BLaER1 treated with 17β-estradiol and CSF1 and Interleukin-3, amounts not matched to agents 10 nM and 100 nM (cell line): ENCODE measurements around the gene SLC2A6.

Experiments
- H3K27ac ChIP-seq, 11 experiments: shearing (Covaris generic); formaldehyde crosslinking; 2 replicates each; pipeline ENCODE4 v1.8.1; 2022
- H3K27me3 ChIP-seq, 11 experiments: shearing (Covaris generic); formaldehyde crosslinking; 2 replicates each; pipeline ENCODE4 v1.8.1; 2022
- H3K36me3 ChIP-seq, 11 experiments: shearing (Covaris generic); formaldehyde crosslinking; 2 replicates each; pipeline ENCODE4 v1.8.1; 2022
- H3K4me1 ChIP-seq, 10 experiments: shearing (Covaris generic); formaldehyde crosslinking; 2 replicates each; pipeline ENCODE4 v1.8.1; 2022
- H3K4me2 ChIP-seq, 11 experiments: shearing (Covaris generic); formaldehyde crosslinking; 2 replicates each; pipeline ENCODE4 v1.8.1; 2022
- H3K4me3 ChIP-seq, 10 experiments: shearing (Covaris generic); formaldehyde crosslinking; 2 replicates each; pipeline ENCODE4 v1.8.1; 2022
- H3K9ac ChIP-seq, 11 experiments: shearing (Covaris generic); formaldehyde crosslinking; 2 replicates each; pipeline ENCODE4 v1.8.1; 2022
- H3K9me3 ChIP-seq, 11 experiments: shearing (Covaris generic); formaldehyde crosslinking; replicated peaks in 1 of 11; 2 replicates each; pipeline ENCODE4 v1.8.1; 2022
- H4K20me1 ChIP-seq, 11 experiments: shearing (Covaris generic); formaldehyde crosslinking; 2 replicates each; pipeline ENCODE4 v1.8.1; 2022
- Cebpa-rat ChIP-seq, 11 experiments: shearing (Covaris generic); IDR thresholded peaks; 2 replicates each; pipeline ENCODE4 v1.8.1; 2022

SLC2A6 gene

DNA sequence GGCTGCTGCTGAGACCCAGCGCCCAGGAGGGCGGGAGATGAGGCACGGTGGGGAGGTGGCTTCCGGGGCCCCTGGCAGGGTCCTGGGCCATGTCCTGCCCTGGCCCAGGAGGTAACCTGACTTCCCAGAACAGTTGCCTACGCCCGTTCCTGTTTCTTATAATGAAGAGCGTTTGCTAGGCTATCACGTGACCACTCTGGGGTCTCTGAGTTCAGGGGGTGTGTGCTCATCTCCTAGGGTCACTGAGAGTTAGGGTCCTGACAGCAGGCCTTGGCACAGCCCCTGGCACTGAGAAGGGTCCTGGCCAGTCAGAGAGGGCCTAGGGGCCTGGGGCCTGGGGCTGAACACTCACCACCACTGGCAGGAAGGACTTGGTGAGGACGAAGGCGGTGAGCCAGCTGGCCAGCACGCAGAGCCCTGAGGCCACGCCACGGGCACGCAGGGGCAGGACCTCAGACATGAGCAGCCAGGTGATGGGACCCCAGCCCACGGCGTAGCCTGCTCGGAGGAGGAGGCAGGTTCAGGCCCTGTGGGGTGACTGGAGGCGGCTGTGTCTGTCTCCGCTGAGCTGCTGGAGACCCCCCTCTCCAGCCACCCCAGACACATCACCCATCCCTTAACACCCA lies 6.0 kb downstream of the SLC2A6 start:
- no peaks in the 10 kb centered on the region for H3K27me3 ChIP-seq
- no peak overlapping the region for H3K4me3 ChIP-seq
- peaks cover 0 to 85% (median 57%) of the 10 kb centered on the region in 11 experiments; a peak in 20 of 22 replicates for H3K36me3 ChIP-seq
- peaks cover 0 to 100% (median 41%) of the 10 kb centered on the region in 11 experiments; a peak in 18 of 22 replicates for H4K20me1 ChIP-seq
- no peak for TF ChIP-seq Cebpa-rat (IDR thresholded peaks at IDR 0.05)
- peak overlapping the region in 2 of 11 experiments; percentile 14 to 15; a peak in 2 of 22 replicates for H3K9ac ChIP-seq
- no peak overlapping the region for H3K4me2 ChIP-seq
- H3K4me1 ChIP-seq = peaks cover 31 to 65% (median 44%) of the 10 kb centered on the region in 10 experiments
- H3K9me3 ChIP-seq = no peaks in the 10 kb centered on the region
- no peak overlapping the region for H3K27ac ChIP-seq

- H4K20me1 ChIP-seq = peaks cover 0 to 100% (median 35%) of the 10 kb centered on the region in 11 experiments; a peak in 18 of 22 replicates
- H3K4me2 ChIP-seq = no peak overlapping the region
- H3K9me3 ChIP-seq = no peaks in the 10 kb centered on the region
- H3K4me3 ChIP-seq = no peak overlapping the region
- peaks cover 0 to 85% (median 57%) of the 10 kb centered on the region in 11 experiments; a peak in 20 of 22 replicates for H3K36me3 ChIP-seq
- peaks cover 25 to 59% (median 38%) of the 10 kb centered on the region in 10 experiments for H3K4me1 ChIP-seq
- TF ChIP-seq Cebpa-rat (IDR thresholded peaks at IDR 0.05) = no peak
- H3K27me3 ChIP-seq = no peaks in the 10 kb centered on the region
- H3K9ac ChIP-seq = no peak overlapping the region
- H3K27ac ChIP-seq = no peak overlapping the region
Observed at GRCh38 chr9:133472277-133472645, 6.6 kb downstream of the SLC2A6 start.

GRCh38 chr9:133471551-133472276 lies 7.2 kb downstream of the SLC2A6 start:
- Histone ChIP-seq H3K9me3 (no peaks in the 10 kb centered on the region), H3K4me2 (no peak overlapping the region), H3K27ac (no peak overlapping the region), H3K4me1 (peaks cover 20 to 53% (median 33%) of the 10 kb centered on the region in 10 experiments), H3K4me3 (no peak overlapping the region), H3K27me3 (no peaks in the 10 kb centered on the region), H3K9ac (no peak overlapping the region), H3K36me3 (peaks cover 0 to 79% (median 52%) of the 10 kb centered on the region in 11 experiments; a peak in 20 of 22 replicates), H4K20me1 (peaks cover 0 to 100% (median 30%) of the 10 kb centered on the region in 11 experiments; a peak in 18 of 22 replicates)
- no peak for TF ChIP-seq Cebpa-rat (IDR thresholded peaks at IDR 0.05)

GRCh38 chr9:133470988-133471387 lies 7.9 kb downstream of the SLC2A6 start:
- H3K4me1 ChIP-seq = peaks cover 16 to 46% (median 27%) of the 10 kb centered on the region in 10 experiments
- H3K36me3 ChIP-seq = peaks cover 0 to 72% (median 45%) of the 10 kb centered on the region in 11 experiments; a peak in 21 of 22 replicates
- no peaks in the 10 kb centered on the region for H3K9me3 ChIP-seq
- no peak for TF ChIP-seq Cebpa-rat (IDR thresholded peaks at IDR 0.05)
- no peak overlapping the region for H3K27ac ChIP-seq
- 0 out of 22 replicates have a peak overlapping the region, but pooled peaks of 1 of the 11 experiments have one; percentile 5 for H3K9ac ChIP-seq
- no peaks in the 10 kb centered on the region for H3K27me3 ChIP-seq
- H4K20me1 ChIP-seq = peaks cover 0 to 93% (median 30%) of the 10 kb centered on the region in 11 experiments; a peak in 17 of 22 replicates
- H3K4me3 ChIP-seq = no peak overlapping the region
- H3K4me2 ChIP-seq = no peak overlapping the region

DNA sequence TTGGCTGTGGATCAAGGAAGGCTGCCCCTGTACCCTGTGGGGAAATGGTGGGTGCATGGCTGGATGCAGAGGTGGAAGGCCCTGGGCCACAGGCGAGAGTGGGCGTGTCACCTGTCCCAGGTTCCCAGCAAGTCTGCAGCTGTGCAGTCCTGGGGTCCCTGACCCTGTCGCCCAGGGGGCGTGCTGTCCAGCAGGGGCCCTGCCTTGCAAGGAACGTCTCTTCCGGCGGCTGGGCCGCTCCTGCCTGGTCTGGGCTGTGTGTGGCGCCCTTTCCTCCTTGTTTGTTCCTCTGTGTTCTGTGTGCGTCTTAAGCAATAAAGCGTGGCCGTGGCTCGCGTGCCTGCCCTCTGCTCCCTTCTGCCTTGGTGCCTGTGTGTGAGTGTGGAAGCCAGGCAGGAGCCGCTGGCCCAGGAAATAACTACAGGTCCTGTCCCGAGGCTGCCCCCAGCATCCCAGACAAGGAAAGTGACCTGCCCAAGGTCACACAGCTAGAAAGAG lies 8.4 kb downstream of the SLC2A6 start:
- TF ChIP-seq Cebpa-rat (IDR thresholded peaks at IDR 0.05) = no peak
- Histone ChIP-seq H3K27ac (no peak overlapping the region), H3K27me3 (no peaks in the 10 kb centered on the region), H3K4me2 (no peak overlapping the region), H3K9ac (0 out of 22 replicates have a peak overlapping the region, but pooled peaks of 1 of the 11 experiments have one; percentile 5), H4K20me1 (peaks cover 0 to 91% (median 25%) of the 10 kb centered on the region in 11 experiments; a peak in 18 of 22 replicates), H3K4me1 (peaks cover 16 to 41% (median 23%) of the 10 kb centered on the region in 10 experiments), H3K36me3 (peaks cover 0 to 67% (median 39%) of the 10 kb centered on the region in 11 experiments; a peak in 21 of 22 replicates), H3K4me3 (no peak overlapping the region), H3K9me3 (no peaks in the 10 kb centered on the region)

DNA sequence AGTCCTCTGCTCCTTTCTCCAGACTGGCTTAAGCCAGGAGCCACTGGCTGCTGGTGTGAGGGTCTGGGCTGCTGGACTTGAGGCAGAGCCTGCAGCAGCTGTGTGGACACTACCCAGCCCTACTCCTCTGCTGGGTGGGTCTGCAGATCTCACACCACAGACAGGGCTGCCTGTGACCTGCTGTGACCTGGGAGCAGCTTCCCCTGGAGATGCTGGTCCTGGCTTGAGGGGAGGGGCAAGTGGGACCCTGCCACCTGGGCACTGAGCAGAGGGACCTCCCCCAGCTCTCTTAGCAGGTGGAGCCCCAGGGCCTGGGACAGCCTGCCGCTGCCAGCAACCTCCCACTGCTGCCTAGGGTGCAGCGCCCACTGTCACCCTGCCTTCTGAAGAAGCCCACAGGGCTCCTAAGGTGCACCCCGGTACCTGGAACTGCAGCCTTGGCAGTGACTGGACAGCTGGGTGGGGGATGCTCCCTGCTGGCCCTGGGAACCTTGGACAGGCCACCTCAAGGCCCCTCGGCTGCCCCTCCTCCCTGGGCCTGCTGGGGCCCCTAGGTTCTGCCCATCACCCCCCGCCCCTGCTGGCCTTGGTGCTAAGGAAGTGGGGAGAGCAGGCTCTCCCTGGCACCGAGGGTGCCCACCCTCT lies 10.0 kb downstream of the SLC2A6 start:
- Histone ChIP-seq H3K4me2 (no peak overlapping the region), H3K4me3 (no peak overlapping the region), H3K4me1 (peaks cover 3 to 30% (median 18%) of the 10 kb centered on the region in 10 experiments), H3K27me3 (no peaks in the 10 kb centered on the region), H4K20me1 (peaks cover 0 to 91% (median 22%) of the 10 kb centered on the region in 11 experiments; a peak in 20 of 22 replicates), H3K9me3 (no peaks in the 10 kb centered on the region), H3K36me3 (peaks cover 0 to 59% (median 31%) of the 10 kb centered on the region in 11 experiments; a peak in 21 of 22 replicates), H3K27ac (no peak overlapping the region), H3K9ac (0 out of 22 replicates have a peak overlapping the region, but pooled peaks of 2 of the 11 experiments have one; percentile 1 to 13)
- TF ChIP-seq Cebpa-rat (IDR thresholded peaks at IDR 0.05) = no peak

DNA sequence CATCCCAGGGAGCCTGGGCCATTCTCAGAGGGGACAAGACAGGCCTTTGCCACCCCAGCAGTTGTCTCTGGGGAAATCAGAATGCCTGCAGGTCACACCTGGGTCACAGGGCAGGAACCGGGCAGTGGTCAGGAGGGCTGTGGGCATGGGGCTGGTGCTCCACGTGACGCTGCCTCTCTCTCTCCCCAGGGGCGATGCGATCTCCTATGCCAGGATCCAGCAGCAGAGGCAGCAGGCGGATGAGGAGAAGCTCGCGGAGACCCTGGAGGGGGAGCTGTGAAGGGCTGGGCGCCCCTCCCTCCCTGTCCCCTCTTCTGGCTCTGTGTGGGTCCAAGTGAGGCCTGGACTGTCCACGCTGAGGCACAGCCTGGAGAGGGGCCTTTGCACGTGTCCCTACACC lies 10.5 kb downstream of the SLC2A6 start:
- no peak for TF ChIP-seq Cebpa-rat (IDR thresholded peaks at IDR 0.05)
- peaks cover 0 to 91% (median 26%) of the 10 kb centered on the region in 11 experiments; a peak in 20 of 22 replicates for H4K20me1 ChIP-seq
- no peaks in the 10 kb centered on the region for H3K27me3 ChIP-seq
- no peak overlapping the region for H3K27ac ChIP-seq
- peak overlapping the region in 1 of 11 experiments; percentile 13; a peak in 1 of 22 replicates for H3K9ac ChIP-seq
- no peak overlapping the region for H3K4me2 ChIP-seq
- peaks cover 0 to 26% (median 18%) of the 10 kb centered on the region in 10 experiments; a peak in 17 of 20 replicates for H3K4me1 ChIP-seq
- no peaks in the 10 kb centered on the region for H3K9me3 ChIP-seq
- H3K36me3 ChIP-seq = peaks cover 0 to 59% (median 26%) of the 10 kb centered on the region in 11 experiments; a peak in 20 of 22 replicates
- H3K4me3 ChIP-seq = no peak overlapping the region

GRCh38 chr9:133467101-133467500 lies 11.8 kb downstream of the SLC2A6 start:
- H3K9me3 ChIP-seq = no peaks in the 10 kb centered on the region
- H3K36me3 ChIP-seq = peaks cover 0 to 46% (median 15%) of the 10 kb centered on the region in 11 experiments; a peak in 15 of 22 replicates
- H3K9ac ChIP-seq = no peak overlapping the region
- H3K27ac ChIP-seq = no peak overlapping the region
- no peak overlapping the region for H3K4me2 ChIP-seq
- no peaks in the 10 kb centered on the region for H3K27me3 ChIP-seq
- peaks cover 7 to 38% (median 30%) of the 10 kb centered on the region in 10 experiments for H3K4me1 ChIP-seq
- no peak overlapping the region for H3K4me3 ChIP-seq
- TF ChIP-seq Cebpa-rat (IDR thresholded peaks at IDR 0.05) = no peak
- peaks cover 0 to 91% (median 34%) of the 10 kb centered on the region in 11 experiments; a peak in 18 of 22 replicates for H4K20me1 ChIP-seq
